Right lobe of liver (tissue), 6 donors: Measurements from ENCODE around the gene GFI1B. TPM values are rescaled to one million over a fixed set of nuclear protein-coding genes. Genes with fewer than 3 reads are reported as not detected.
"Not testable (repeated sequence)": the region's sequence is repeated elsewhere in the genome, so short reads cannot be mapped to it uniquely, and the experiment has no call there.

ENCODE experiments used
- ATAC-seq, 4 donors: fragments of 200-7000 bp; cut with Tn5 transposase; one replicate each; pipeline ENCODE4 v1.9.1; 2020; ENCODE audit warnings: mild to moderate bottlenecking in 4 of 4, moderate library complexity in 4 of 4
- DNase-seq, 3 donors: peaks; one replicate each; pipeline ENCODE4 v3.0.0-alpha.2; 2020
- H3K27ac ChIP-seq, 3 donors: fragments of 200-600 bp; one replicate each; pipeline ENCODE4 v1.8.0; 2022
- H3K27me3 ChIP-seq, 2 donors: fragments of 200-600 bp; one replicate each; pipeline ENCODE4 v1.8.0; 2022
- H3K36me3 ChIP-seq, 4 donors: fragments of 200-600 bp; sonication (generic) in 1 of 4; one replicate each; pipeline versions ENCODE4 v1.5.1 to v1.8.0; 2017 to 2022; ENCODE audit warnings: control low read depth in 1 of 4
- H3K4me1 ChIP-seq, 4 donors: fragments of 200-600 bp; sonication (generic) in 1 of 4; one replicate each; pipeline versions ENCODE4 v1.5.1 to v1.8.0; 2017 to 2022; ENCODE audit warnings: control low read depth in 1 of 4
- H3K4me3 ChIP-seq, 3 donors: fragments of 200-600 bp; one replicate each; pipeline ENCODE4 v1.8.0; 2022
- H3K9me3 ChIP-seq, 4 donors: fragments of 200-600 bp; sonication (generic) in 1 of 4; one replicate each; pipeline versions ENCODE4 v1.5.1 to v1.8.0; 2017 to 2022; ENCODE audit warnings: control low read depth in 1 of 4
- CTCF ChIP-seq, 4 donors: fragments of 200-600 bp in 3 of 4; fragments of 450-650 bp in 1 of 4; IDR thresholded peaks; one replicate each; pipeline versions ENCODE4 v1.5.1 to v1.8.0; 2016 to 2022; ENCODE audit warnings: antibody characterized with exemption in 4 of 4, mild to moderate bottlenecking in 2 of 4
- POLR2A ChIP-seq: fragments of 450-650 bp; IDR thresholded peaks from one replicate; pipeline ENCODE4 v1.6.1; 2017; ENCODE audit warnings: antibody characterized with exemption, mild to moderate bottlenecking
- WGBS: methylation state at CpG from one replicate; pipeline ENCODE4 v1.1.6; 2018; ENCODE audit warnings: low coverage, low lambda C conversion rate; ENCODE audit not compliant: insufficient coverage; ENCODE audit errors: missing lambda C conversion rate; 5-methylcytosine and 5-hydroxymethylcytosine counted together
- intact Hi-C, 2 donors: fragments of 100-400 bp; cut with DNase I; formaldehyde crosslinking; loops; one replicate each; pipeline versions ENCODE4 v1.11.2 to v1.14.1; 2022
- microRNA-seq, 2 donors: library from miRNA; unstranded; fragments of <30 nt; microRNA quantifications; one replicate each; pipeline ENCODE4, GENCODE V29; 2019 to 2020
- small RNA-seq, 2 experiments: library from RNA; depleted of rRNA; stranded (forward); fragments of <200 nt; gene quantifications; one replicate each; pipeline ENCODE3, GENCODE V24; 2016
- total RNA-seq, 6 experiments: library from RNA; depleted of rRNA in 2 of 6; stranded (reverse); fragments of >200 nt in 2 of 6; fragmentation: NEBNext Ultra II Directional in 3 of 6; extraction: Animal tissue kit (Norgen Biotek cat#: 25700) in 3 of 6; gene quantifications; one replicate each; pipeline versions ENCODE4 v1.1.0 to v1.2.4, GENCODE V29; 2016 to 2023
- donor health status: DM: no; HTN: yes; CAD: no.
- donor health status: DM: no; HTN: no; CAD: no.
- donor health status: DM: no; HTN: no; CAD: no.
- donor health status: DM: no; HTN: yes; CAD: no.
- donor health status: DM: no; HTN: yes; CAD: no.

The GFI1B gene
- total RNA-seq, 6 experiments from 2014 or later = 0.24 to 0.64 (median 0.39) TPM; not detected in 3

GRCh38 chr9:133035669-133036068, 57.2 kb downstream of the GFI1B start:
- DNase-seq (no peak), ATAC-seq (no peak)
- no peak overlapping the region for H3K4me3 ChIP-seq
- H3K4me1 ChIP-seq = peaks cover 0 to 13% (median 5%) of the 10 kb centered on the region in 4 donors
- H3K9me3 ChIP-seq = no peaks in the 10 kb centered on the region
- intact Hi-C loops = no loop called here
- H3K27me3 ChIP-seq = no peaks in the 10 kb centered on the region
- no peaks in the 10 kb centered on the region for H3K36me3 ChIP-seq
- no peak overlapping the region for H3K27ac ChIP-seq
- WGBS = 81% methylated on average over 3 of the region's 6 CpGs
- no peak for TF ChIP-seq POLR2A
- no peak for TF ChIP-seq CTCF (IDR thresholded peaks at IDR 0.05)

- Histone ChIP-seq H3K4me1 (no peaks in the 10 kb centered on the region), H3K4me3 (no peak overlapping the region), H3K36me3 (peaks cover 0 to 13% (median 3%) of the 10 kb centered on the region in 4 donors), H3K9me3 (no peaks in the 10 kb centered on the region), H3K27me3 (no peaks in the 10 kb centered on the region), H3K27ac (no peak overlapping the region)
- ATAC-seq (no peak), DNase-seq (no peak)
- TF ChIP-seq CTCF (IDR thresholded peaks at IDR 0.05) = no peak
- no peak for TF ChIP-seq POLR2A
- 93% methylated on average over 17 of the region's 25 CpGs for WGBS
- intact Hi-C loops = no loop called here
Observed at GRCh38 chr9:133037775-133038515, 59.5 kb downstream of the GFI1B start.

GRCh38 chr9:133040892-133041479, 62.5 kb downstream of the GFI1B start:
- peaks cover 0 to 37% (median 10%) of the 10 kb centered on the region in 4 donors for H3K36me3 ChIP-seq
- intact Hi-C loops = loop anchor here in 1 of 2 donors (5.0 kb wide), 1 partner anchor 106 kb away; no protein-coding TSS in a partner anchor
- ATAC-seq, H3K27ac ChIP-seq, H3K9me3 ChIP-seq, H3K4me1 ChIP-seq, H3K27me3 ChIP-seq, H3K4me3 ChIP-seq: not testable (repeated sequence)
- peak in 1 of 3 donors; percentile 45 for DNase-seq
- WGBS = 67% methylated on average over 6 of the region's 12 CpGs
- TF ChIP-seq CTCF (IDR thresholded peaks at IDR 0.05) = peak; percentile 20 to 55 (median 50)

Small RNA genes within 50 kb of the gene (microRNA-seq; reads per million reads assigned to microRNA genes)
- 1.4 to 1.9 reads per million in 2 donors for gene MIR548AW

Small RNA genes within 50 kb of the gene (small RNA-seq; reads per million reads assigned to genes)
- 0 reads per million in 2 experiments for gene AL593851.1
- gene MIR548AW = 0 to 1.5 reads per million in 2 experiments
- gene RNU7-21P = 0 reads per million in 2 experiments

Other genes starting within 250 kb of the GFI1B start
- gene AK8, start 100.4 kb upstream of the GFI1B start, total RNA-seq = under 1 TPM in 2 of 6 experiments, not detected in 4; 0.12 TPM
- gene SPACA9, start 99.8 kb upstream of the GFI1B start, total RNA-seq = 1 to 10 TPM in 5 of 6 experiments, under 1 TPM in 1; 0.86 to 2.0 (median 1.3) TPM
- 10 to 100 TPM; 14.2 to 22.8 (median 18.3) TPM for gene TSC1, start 34.1 kb upstream of the GFI1B start, total RNA-seq
- gene GTF3C5, start 52.3 kb downstream of the GFI1B start, total RNA-seq = 10 to 100 TPM; 18.4 to 30.5 (median 19.8) TPM
- gene CEL, start 83.3 kb downstream of the GFI1B start, total RNA-seq = under 1 TPM in 4 of 6 experiments, not detected in 2; 0.19 to 0.35 (median 0.26) TPM
- gene RALGDS, start 142.5 kb downstream of the GFI1B start, total RNA-seq = 10 to 100 TPM in 1 of 6 experiments, 1 to 10 TPM in 5; 4.3 to 19.8 (median 5.7) TPM
- 1 to 10 TPM in 5 of 6 experiments, under 1 TPM in 1; 0.68 to 3.7 (median 1.9) TPM for gene GBGT1, start 185.2 kb downstream of the GFI1B start, total RNA-seq
- not detected for gene OBP2B, start 230.6 kb downstream of the GFI1B start, total RNA-seq